Fibroblast of skin of left quadriceps (primary cell): ENCODE results near the gene CD52.
"Not testable (repeated sequence)": the region's sequence is repeated elsewhere in the genome, so short reads cannot be mapped to it uniquely, and the experiment has no call there.

ENCODE experiments used
- DNase-seq, 2 experiments: peaks; one replicate each; pipeline ENCODE4 v3.0.0-alpha.2; 2013; ENCODE audit warnings: low read depth in 2 of 2

The CD52 gene

GRCh38 chr1:26284597-26285347 lies 33.0 kb upstream of the CD52 start:
- peak; percentile 57 to 58 for DNase-seq

- DNase-seq = no peak
Observed at GRCh38 chr1:26285366-26286063, 32.2 kb upstream of the CD52 start.

- no peak for DNase-seq
Observed at GRCh38 chr1:26286064-26286416, 31.7 kb upstream of the CD52 start.

DNA sequence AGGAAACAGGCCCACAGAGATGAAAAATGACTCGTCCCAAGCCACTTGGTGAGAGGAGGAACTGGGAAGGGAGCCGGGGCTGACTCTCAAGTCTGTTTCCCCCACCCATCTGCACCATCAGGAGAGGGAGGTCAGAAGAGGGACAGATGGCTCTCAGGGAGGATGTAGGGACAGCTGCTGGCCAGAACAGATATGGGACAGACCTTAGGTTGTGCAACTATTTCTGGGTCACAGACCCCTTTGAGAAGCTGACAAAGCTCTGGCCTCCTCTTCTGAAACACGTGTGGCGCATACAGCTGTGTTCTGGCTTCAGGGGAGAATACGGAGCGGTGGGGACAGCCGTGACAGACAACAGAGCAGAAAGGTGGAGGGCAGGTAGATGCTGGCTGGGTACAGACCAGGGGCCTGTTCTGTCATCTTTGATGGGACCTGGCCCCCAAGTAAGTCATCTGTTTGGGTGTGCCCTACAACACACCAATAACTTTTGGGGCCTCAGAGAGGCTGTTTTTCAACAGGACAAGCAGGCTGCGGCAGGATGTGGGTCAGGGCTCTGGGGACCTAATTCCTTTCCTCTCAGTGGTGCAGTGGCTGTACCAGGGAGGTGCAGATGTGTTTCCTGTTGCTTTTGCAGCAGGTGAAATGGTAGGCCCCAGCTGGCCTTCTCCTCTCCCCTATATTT lies 30.6 kb upstream of the CD52 start:
- DNase-seq = no peak

GRCh38 chr1:26287811-26288210 lies 29.9 kb upstream of the CD52 start:
- no peak for DNase-seq

GRCh38 chr1:26288311-26288941 lies 29.3 kb upstream of the CD52 start:
- no peak for DNase-seq

- DNase-seq = no peak
Observed at GRCh38 chr1:26289158-26290059, 28.3 kb upstream of the CD52 start.

- DNase-seq = no peak
Observed at GRCh38 chr1:26290122-26290881, 27.5 kb upstream of the CD52 start.

- DNase-seq = no peak
Observed at GRCh38 chr1:26290882-26291261, 26.9 kb upstream of the CD52 start.

GRCh38 chr1:26291433-26291832 lies 26.3 kb upstream of the CD52 start:
- no peak for DNase-seq

- DNase-seq = no peak
Observed at GRCh38 chr1:26291939-26292338, 25.8 kb upstream of the CD52 start.

GRCh38 chr1:26292735-26293134 lies 25.0 kb upstream of the CD52 start:
- not testable (repeated sequence) for DNase-seq

GRCh38 chr1:26293911-26294463 lies 23.8 kb upstream of the CD52 start:
- DNase-seq = no peak

GRCh38 chr1:26295194-26296138 lies 22.3 kb upstream of the CD52 start:
- no peak for DNase-seq

DNA sequence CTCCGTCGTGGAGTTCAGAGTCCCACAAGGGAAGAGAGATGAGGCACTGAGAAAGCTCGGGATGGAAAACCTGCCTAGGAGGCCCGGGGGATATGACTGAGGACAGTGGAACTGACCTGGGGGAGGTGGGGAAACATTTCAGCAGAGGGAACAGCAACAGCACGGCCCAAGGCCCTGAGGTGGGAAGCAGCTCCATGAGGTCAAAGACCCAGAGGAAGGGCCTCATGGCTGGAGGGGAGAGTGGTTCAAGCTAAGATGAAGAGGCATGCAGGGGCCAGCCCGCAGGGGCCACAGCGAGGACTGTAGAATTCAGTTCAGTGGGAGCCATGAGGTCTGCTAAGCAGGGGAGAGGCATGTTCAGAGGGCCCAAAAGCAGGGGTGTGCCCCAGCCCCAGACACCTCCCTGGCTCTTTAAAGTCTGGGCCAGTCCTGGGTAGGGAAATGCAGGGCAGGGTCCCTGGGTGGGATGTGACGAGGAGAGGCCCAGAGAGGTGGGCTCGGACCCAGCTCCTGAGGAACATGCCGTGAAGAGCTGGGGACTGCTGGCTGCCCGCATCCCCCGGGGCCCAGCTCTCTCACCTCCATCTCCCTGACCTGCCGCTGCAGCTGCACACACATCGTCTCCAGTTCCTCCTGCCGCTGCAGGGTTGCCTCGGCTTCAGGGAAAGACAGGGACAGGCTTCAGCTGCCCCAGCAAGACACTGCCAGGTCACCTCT lies 21.3 kb upstream of the CD52 start:
- DNase-seq = no peak

GRCh38 chr1:26297057-26297790 lies 20.5 kb upstream of the CD52 start:
- DNase-seq = no peak

DNA sequence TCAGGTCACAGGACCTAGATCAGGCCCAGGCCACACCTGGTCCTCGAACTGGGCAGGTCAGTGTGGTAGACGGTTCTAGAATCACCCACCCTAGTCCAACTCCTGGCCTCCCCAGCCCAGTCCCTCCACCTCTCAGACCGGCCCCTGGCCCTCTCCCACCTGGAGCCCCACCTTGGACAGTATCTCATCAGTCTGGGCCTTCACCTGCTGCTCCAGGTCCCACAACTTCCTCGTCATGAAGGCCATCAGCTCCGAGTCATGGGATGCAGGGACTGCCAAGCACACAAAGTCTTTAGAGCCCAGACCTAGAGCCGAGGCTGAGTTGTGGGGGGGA lies 20.0 kb upstream of the CD52 start:
- DNase-seq = no peak
